Adrenal gland (tissue), 12 donors: ENCODE data around the gene TEX52. TPM values are rescaled to one million over a fixed set of nuclear protein-coding genes. Genes with fewer than 3 reads are reported as not detected.

Experiments
- DNase-seq, 7 donors: peaks; one replicate each; pipeline ENCODE4 v3.0.0-alpha.2; 2019 to 2020
- H3K27ac ChIP-seq, 5 donors: fragments of 200-600 bp; sonication (generic) in 4 of 5; 1 replicate in 3 of 5; 2 replicates in 2 of 5; pipeline versions ENCODE4 v1.5.1 to v1.8.0; 2016 to 2020; ENCODE audit warnings: mild to moderate bottlenecking in 1 of 5
- H3K27me3 ChIP-seq: fragments of 200-600 bp; 2 replicates; pipeline ENCODE4 v1.8.0; 2021
- H3K36me3 ChIP-seq, 2 donors: fragments of 200-600 bp; replicated peaks in 1 of 2; 1 replicate in 1 of 2; 2 replicates in 1 of 2; pipeline versions ENCODE4 v1.5.1 to v1.8.0; 2018 to 2022
- H3K4me1 ChIP-seq, 2 donors: fragments of 200-600 bp; replicated peaks in 1 of 2; 1 replicate in 1 of 2; 2 replicates in 1 of 2; pipeline versions ENCODE4 v1.5.1 to v1.8.0; 2018 to 2021
- H3K4me3 ChIP-seq, 4 donors: fragments of 200-600 bp; sonication (generic) in 3 of 4; one replicate each; pipeline ENCODE4 v1.5.1; 2016 to 2018
- H3K9me3 ChIP-seq, 3 donors: fragments of 200-600 bp; sonication (generic) in 1 of 3; replicated peaks in 1 of 3; 1 replicate in 2 of 3; 2 replicates in 1 of 3; pipeline versions ENCODE4 v1.5.1 to v1.8.0; 2016 to 2021
- CTCF ChIP-seq, 6 experiments: fragments of 450-650 bp in 4 of 6; fragments of 200-600 bp in 2 of 6; sonication (generic) in 1 of 6; IDR thresholded peaks; 1 replicate in 5 of 6; 2 replicates in 1 of 6; pipeline versions ENCODE4 v1.5.1 to v1.8.0; 2016 to 2021; ENCODE audit warnings: antibody characterized with exemption in 6 of 6, mild to moderate bottlenecking in 2 of 6, moderate library complexity in 1 of 6
- POLR2A ChIP-seq, 2 donors: fragments of 450-650 bp; IDR thresholded peaks; one replicate each; pipeline ENCODE4 v1.6.1; 2017; ENCODE audit warnings: antibody characterized with exemption in 2 of 2, mild to moderate bottlenecking in 2 of 2, moderate library complexity in 1 of 2
- WGBS, 4 donors: extraction: QIAGEN DNeasy Blood & Tissue Kit in 2 of 4; methylation state at CpG; one replicate each; pipeline versions ENCODE4 v1.1.5 to v1.1.7; 2013 to 2017; 5-methylcytosine and 5-hydroxymethylcytosine counted together
- intact Hi-C, 2 donors: fragments of 100-400 bp; cut with DNase I; formaldehyde crosslinking; loops; one replicate each; pipeline versions ENCODE4 v1.14.1 to v1.15.0; 2022 to 2023
- polyA plus RNA-seq, 3 donors: library from polyadenylated mRNA; stranded (reverse); fragments of 200-250 nt in 2 of 3; fragments of 350-450 nt in 1 of 3; fragmentation: Illumina TruSeq in 1 of 3; extraction: RNeasy Lipid Tissue Mini Kit (QIAGEN cat#74804) in 1 of 3; gene quantifications; one replicate each; pipeline ENCODE4 v1.2.3, GENCODE V29; 2013 to 2014
- total RNA-seq, 9 donors: library from RNA; depleted of rRNA in 4 of 9; stranded (reverse); fragments of >200 nt in 4 of 9; fragments of 120-200 nt in 1 of 9; fragmentation: NEBNext Ultra II Directional in 1 of 9; extraction: Animal tissue kit (Norgen Biotek cat#: 25700) in 1 of 9; gene quantifications; one replicate each; pipeline versions ENCODE4 v1.1.0 to v1.2.4, GENCODE V29; 2013 to 2023
- donor health status: healthy with polysubstance abuse.
- donor health status: Bipolar disorder and iron deficiency.
- donor health status: DM: yes; HTN: yes; CAD: no.
- donor health status: DM: no; HTN: no; CAD: no.
- donor health status: DM: no; HTN: no; CAD: no.
- donor health status: DM: yes; HTN: yes; CAD: no.

TEX52 gene
- total and polyA plus RNA-seq, 12 donors, result not detected

GRCh38 chr12:2834581-2835491, 22.0 kb downstream of the TEX52 start, which contains the start of gene NRIP2:
TSS of gene NRIP2 (minus strand) at chr12:2835035. CDS start at chr12:2834983, 52 bp downstream.
- 6 to 20% (median 12%) methylated on average over 26 to 32 of the region's 32 CpGs for WGBS, 4 donors
- Histone ChIP-seq H3K9me3 (no peaks in the 10 kb centered on the region), H3K4me1 (peaks cover 7 to 11% of the 10 kb centered on the region in 2 donors), H3K4me3 (peak within 1 kb of the TSS in 1 of 4 donors; percentile 25), H3K36me3 (peaks cover 0 to 8% of the 10 kb centered on the region in 2 donors), H3K27ac (peak within 1 kb of the TSS in 2 of 5 donors; percentile 38 to 57), H3K27me3 (no peaks in the 10 kb centered on the region)
- intact Hi-C loops, result no loop called here
- TF ChIP-seq POLR2A (IDR thresholded peaks at IDR 0.05) (no peak), CTCF (IDR thresholded peaks at IDR 0.05) (peak in 1 of 6 experiments; percentile 14)
- DNase-seq, result peak; percentile 27 to 70 (median 47)

- H3K9me3 ChIP-seq, result no peaks in the 10 kb centered on the region
- peak in 1 of 7 donors; percentile 25 for DNase-seq
- H3K4me3 ChIP-seq, result peak overlapping the region in 1 of 4 donors; percentile 25
- WGBS, 4 donors, result 69 to 91% (median 78%) methylated on average over 8 to 9 of the region's 9 CpGs
- H3K4me1 ChIP-seq, result peaks cover 7 to 11% of the 10 kb centered on the region in 2 donors
- peaks cover 0 to 10% of the 10 kb centered on the region in 2 donors for H3K36me3 ChIP-seq
- peak overlapping the region in 2 of 5 donors; percentile 38 to 57 for H3K27ac ChIP-seq
- H3K27me3 ChIP-seq, result no peaks in the 10 kb centered on the region
- TF ChIP-seq POLR2A (IDR thresholded peaks at IDR 0.05) (no peak), CTCF (IDR thresholded peaks at IDR 0.05) (no peak)
- intact Hi-C loops, result no loop called here
These were observed 23.0 kb downstream of the TEX52 start for GRCh38 chr12:2833810-2834209.

- intact Hi-C loops, result no loop called here
- no peak overlapping the region for H3K4me3 ChIP-seq
- DNase-seq, result no peak
- peak overlapping the region in 2 of 5 donors; percentile 17 to 57 for H3K27ac ChIP-seq
- TF ChIP-seq CTCF (IDR thresholded peaks at IDR 0.05) (no peak), POLR2A (IDR thresholded peaks at IDR 0.05) (no peak)
- peaks cover 7 to 11% of the 10 kb centered on the region in 2 donors for H3K4me1 ChIP-seq
- peaks cover 0 to 15% of the 10 kb centered on the region in 2 donors for H3K36me3 ChIP-seq
- 55 to 64% (median 60%) methylated on average over 5 of the region's 5 CpGs for WGBS, 4 donors
- no peaks in the 10 kb centered on the region for H3K9me3 ChIP-seq
- no peaks in the 10 kb centered on the region for H3K27me3 ChIP-seq
These were observed 23.5 kb downstream of the TEX52 start for GRCh38 chr12:2833327-2833726.

GRCh38 chr12:2832550-2833127, 24.2 kb downstream of the TEX52 start:
- Histone ChIP-seq H3K27ac (peak overlapping the region in 1 of 5 donors; percentile 57), H3K4me3 (no peak overlapping the region), H3K9me3 (no peaks in the 10 kb centered on the region), H3K27me3 (no peaks in the 10 kb centered on the region), H3K36me3 (peaks cover 0 to 22% of the 10 kb centered on the region in 2 donors), H3K4me1 (peaks cover 7 to 11% of the 10 kb centered on the region in 2 donors)
- WGBS, 4 donors, result 63 to 78% (median 66%) methylated on average over 5 to 6 of the region's 6 CpGs
- intact Hi-C loops, result no loop called here
- TF ChIP-seq CTCF (IDR thresholded peaks at IDR 0.05) (no peak), POLR2A (IDR thresholded peaks at IDR 0.05) (no peak)
- DNase-seq, result no peak
